Measurements from ENCODE around the gene IL24.

Gene IL24

GRCh38 chr1:206886831-206887230 lies 10.4 kb upstream of the IL24 start:
- Histone ChIP-seq H3K27me3 (ENCODE audit: low read depth, low read length) (peaks cover 32% of the 10 kb centered on the region), H3K79me2 (ENCODE audit: low read length) (no peaks in the 10 kb centered on the region), H3K9ac (ENCODE audit: low read length) (no peak overlapping the region), H3K9me3 (ENCODE audit: insufficient read depth, low read length) (no peaks in the 10 kb centered on the region), H4K20me1 (ENCODE audit: insufficient read depth, low read length) (no peaks in the 10 kb centered on the region), H3K36me3 (replicated peaks; ENCODE audit: low read depth, low read length) (no peaks in the 10 kb centered on the region), H3K4me1 (ENCODE audit: low read length) (peaks cover 8% of the 10 kb centered on the region), H3K4me3 (ENCODE audit: low read length) (no peak overlapping the region), H2AFZ (ENCODE audit: low read depth, low read length) (no peak overlapping the region), H3K4me2 (ENCODE audit: low read length) (no peak overlapping the region), H3K27ac (ENCODE audit: low read length) (no peak overlapping the region)
- TF ChIP-seq EZH2phosphoT487 (IDR thresholded peaks at IDR 0.05; ENCODE audit: low read depth) (no peak), CTCF (IDR thresholded peaks at IDR 0.05; ENCODE audit: low read depth, low read length) (no peak)

GRCh38 chr1:206887701-206888100 lies 9.5 kb upstream of the IL24 start:
- Histone ChIP-seq H3K4me3 (ENCODE audit: low read length) (no peak overlapping the region), H3K9ac (ENCODE audit: low read length) (no peak overlapping the region), H3K4me2 (ENCODE audit: low read length) (no peak overlapping the region), H3K79me2 (ENCODE audit: low read length) (no peaks in the 10 kb centered on the region), H2AFZ (ENCODE audit: low read depth, low read length) (no peak overlapping the region), H4K20me1 (ENCODE audit: insufficient read depth, low read length) (no peaks in the 10 kb centered on the region), H3K9me3 (ENCODE audit: insufficient read depth, low read length) (no peaks in the 10 kb centered on the region), H3K27me3 (ENCODE audit: low read depth, low read length) (peaks cover 37% of the 10 kb centered on the region), H3K36me3 (replicated peaks; ENCODE audit: low read depth, low read length) (no peaks in the 10 kb centered on the region), H3K4me1 (ENCODE audit: low read length) (peaks cover 8% of the 10 kb centered on the region), H3K27ac (ENCODE audit: low read length) (no peak overlapping the region)
- TF ChIP-seq CTCF (IDR thresholded peaks at IDR 0.05; ENCODE audit: low read depth, low read length) = no peak
- no peak for TF ChIP-seq EZH2phosphoT487 (IDR thresholded peaks at IDR 0.05; ENCODE audit: low read depth)

GRCh38 chr1:206890125-206891060 lies 6.8 kb upstream of the IL24 start:
- H3K4me2 ChIP-seq (ENCODE audit: low read length) = 0 out of 2 replicates have a peak overlapping the region, but pooled peaks have one; percentile 10
- no peaks in the 10 kb centered on the region for H4K20me1 ChIP-seq (ENCODE audit: insufficient read depth, low read length)
- no peak overlapping the region for H3K9ac ChIP-seq (ENCODE audit: low read length)
- peaks cover 41% of the 10 kb centered on the region for H3K27me3 ChIP-seq (ENCODE audit: low read depth, low read length)
- no peak overlapping the region for H2AFZ ChIP-seq (ENCODE audit: low read depth, low read length)
- TF ChIP-seq CTCF (IDR thresholded peaks at IDR 0.05; ENCODE audit: low read depth, low read length) = no peak
- no peak for TF ChIP-seq EZH2phosphoT487 (IDR thresholded peaks at IDR 0.05; ENCODE audit: low read depth)
- no peak overlapping the region for H3K27ac ChIP-seq (ENCODE audit: low read length)
- no peak overlapping the region for H3K4me3 ChIP-seq (ENCODE audit: low read length)
- H3K4me1 ChIP-seq (ENCODE audit: low read length) = peaks cover 19% of the 10 kb centered on the region
- no peaks in the 10 kb centered on the region for H3K9me3 ChIP-seq (ENCODE audit: insufficient read depth, low read length)
- H3K36me3 ChIP-seq (replicated peaks; ENCODE audit: low read depth, low read length) = no peaks in the 10 kb centered on the region
- no peaks in the 10 kb centered on the region for H3K79me2 ChIP-seq (ENCODE audit: low read length)

- no peaks in the 10 kb centered on the region for H3K9me3 ChIP-seq (ENCODE audit: insufficient read depth, low read length)
- H3K9ac ChIP-seq (ENCODE audit: low read length) = no peak overlapping the region
- H2AFZ ChIP-seq (ENCODE audit: low read depth, low read length) = no peak overlapping the region
- TF ChIP-seq EZH2phosphoT487 (IDR thresholded peaks at IDR 0.05; ENCODE audit: low read depth) = no peak
- no peak for TF ChIP-seq CTCF (IDR thresholded peaks at IDR 0.05; ENCODE audit: low read depth, low read length)
- H3K4me1 ChIP-seq (ENCODE audit: low read length) = peaks cover 19% of the 10 kb centered on the region
- H3K27me3 ChIP-seq (ENCODE audit: low read depth, low read length) = peaks cover 41% of the 10 kb centered on the region
- no peak overlapping the region for H3K4me3 ChIP-seq (ENCODE audit: low read length)
- no peaks in the 10 kb centered on the region for H3K79me2 ChIP-seq (ENCODE audit: low read length)
- H3K36me3 ChIP-seq (replicated peaks; ENCODE audit: low read depth, low read length) = no peaks in the 10 kb centered on the region
- H3K27ac ChIP-seq (ENCODE audit: low read length) = no peak overlapping the region
- H3K4me2 ChIP-seq (ENCODE audit: low read length) = no peak overlapping the region
- no peaks in the 10 kb centered on the region for H4K20me1 ChIP-seq (ENCODE audit: insufficient read depth, low read length)
Measured at GRCh38 chr1:206891412-206891811, 5.8 kb upstream of the IL24 start.
